Ovary (tissue), 3 donors: ENCODE data around the gene TLDC2.

Source experiments
- CTCF ChIP-seq, 3 donors: fragments of 450-650 bp in 2 of 3; fragments of 200-600 bp in 1 of 3; IDR thresholded peaks; one replicate each; pipeline versions ENCODE4 v1.5.1 to v1.8.0; 2016 to 2022; ENCODE audit warnings: antibody characterized with exemption in 3 of 3, mild to moderate bottlenecking in 1 of 3
- EP300 ChIP-seq: sonication (generic); formaldehyde crosslinking; IDR thresholded peaks from one replicate; pipeline ENCODE4 v1.6.1; 2017; ENCODE audit warnings: antibody characterized with exemption
- donor health status: DM: no; HTN: no; CAD: no.

GRCh38 chr20:36859700-36860330 is 16.1 kb upstream of the TLDC2 start:
- TF ChIP-seq CTCF (IDR thresholded peaks at IDR 0.05), result no peak
- no peak for TF ChIP-seq EP300
